DND-41 (cell line): ENCODE data around the gene OXER1.

Experiments
- CTCF ChIP-seq: IDR thresholded peaks from 2 replicates; pipeline ENCODE4 v1.5.1; 2012; ENCODE audit warnings: borderline replicate concordance, low read length, moderate library complexity, mild to moderate bottlenecking; ENCODE audit not compliant: poor library complexity, severe bottlenecking; ENCODE audit errors: extremely low read depth
- EZH2 ChIP-seq: IDR thresholded peaks from 3 replicates; pipeline ENCODE4 v1.6.1; 2012; ENCODE audit warnings: borderline replicate concordance, low read depth, mild to moderate bottlenecking, moderate library complexity, low read length, inconsistent platforms; ENCODE audit not compliant: severe bottlenecking

GRCh38 chr2:42722320-42723190, 41.4 kb downstream of the OXER1 start:
- TF ChIP-seq EZH2 (no peak), CTCF (no peak)
